OCI-LY3 (cell line): Measurements from ENCODE around the gene KCNC3.
A peak's percentile ranks its signal among the peaks of the same experiment; 100 is the strongest.

ENCODE experiments used
- H2AFZ ChIP-seq: fragments of 200-600, 300-600 bp; shearing (Covaris generic); 2 replicates; pipeline ENCODE4 v1.6.0; 2014; ENCODE audit warnings: antibody characterized with exemption, low read depth, low read length
- H3K27ac ChIP-seq: fragments of 200-600, 300-600 bp; sonication (generic); 2 replicates; pipeline ENCODE4 v1.5.1; 2014; ENCODE audit warnings: mild to moderate bottlenecking, low read length, moderate library complexity, mixed read lengths
- H3K27me3 ChIP-seq: fragments of 200-600, 300-600 bp; sonication (generic); 2 replicates; pipeline ENCODE4 v1.6.1; 2014; ENCODE audit warnings: low read depth, low read length, mixed read lengths
- H3K36me3 ChIP-seq: fragments of 200-600, 300-600 bp; sonication (generic); replicated peaks from 2 replicates; pipeline ENCODE3; 2014; ENCODE audit warnings: low read depth, low read length, mixed read lengths
- H3K4me1 ChIP-seq: fragments of 300-600, 200-600 bp; sonication (generic); 2 replicates; pipeline ENCODE4 v1.6.1; 2014; ENCODE audit warnings: low read length, mixed read lengths
- H3K4me2 ChIP-seq: fragments of 200-600, 300-600 bp; sonication (generic); 2 replicates; pipeline ENCODE4 v1.6.1; 2014; ENCODE audit warnings: low read length, mixed read lengths
- H3K4me3 ChIP-seq: fragments of 300-600, 200-600 bp; sonication (generic); 2 replicates; pipeline ENCODE4 v1.5.1; 2014; ENCODE audit warnings: antibody characterized with exemption, mild to moderate bottlenecking, low read length, moderate library complexity
- H3K79me2 ChIP-seq: fragments of 300-600, 200-600 bp; shearing (Covaris generic); 2 replicates; pipeline ENCODE4 v1.6.1; 2014; ENCODE audit warnings: mild to moderate bottlenecking, low read length, mixed read lengths
- H3K9ac ChIP-seq: fragments of 300-600, 200-600 bp; shearing (Covaris generic); 2 replicates; pipeline ENCODE4 v1.6.0; 2014; ENCODE audit warnings: mild to moderate bottlenecking, low read length, moderate library complexity
- H3K9me3 ChIP-seq: fragments of 200-600, 300-600 bp; shearing (Covaris generic); 2 replicates; pipeline ENCODE4 v1.6.1; 2014; ENCODE audit warnings: low read length, mixed read lengths; ENCODE audit not compliant: insufficient read depth
- H4K20me1 ChIP-seq: fragments of 200-600, 300-600 bp; sonication (generic); 2 replicates; pipeline ENCODE4 v1.6.1; 2016; ENCODE audit warnings: low read length, mixed read lengths; ENCODE audit not compliant: insufficient read depth
- CTCF ChIP-seq: fragments of 200-600, 300-600 bp; sonication (generic); IDR thresholded peaks from 2 replicates; pipeline ENCODE4 v1.5.1; 2014; ENCODE audit warnings: antibody characterized with exemption, low read length, low read depth
- EZH2phosphoT487 ChIP-seq: fragments of 200-600 bp; shearing (Covaris generic); IDR thresholded peaks from 2 replicates; pipeline ENCODE4 v1.6.1; 2018; ENCODE audit warnings: antibody characterized with exemption, mixed run types, low read depth

Gene KCNC3

DNA sequence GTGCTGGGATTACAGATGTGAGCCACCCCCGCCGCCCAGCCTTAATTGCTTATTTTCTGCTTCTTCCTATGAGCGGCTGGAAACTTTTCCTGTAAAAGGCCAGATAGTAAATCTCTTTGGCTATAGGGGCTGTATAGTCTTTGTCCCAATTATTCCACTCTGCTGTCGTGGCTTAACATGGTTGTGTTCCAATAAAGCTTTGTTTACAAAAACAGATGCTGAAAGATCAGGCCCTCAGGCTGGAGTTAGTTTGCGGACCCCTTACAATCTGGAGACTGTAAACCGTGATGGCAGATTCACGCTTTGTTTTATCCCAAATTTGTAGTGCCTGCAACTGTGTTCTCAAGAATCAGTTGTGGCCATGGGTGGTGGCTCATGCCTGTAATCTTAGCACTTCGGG lies 10.7 kb downstream of the KCNC3 start:
- Histone ChIP-seq H4K20me1 (no peaks in the 10 kb centered on the region), H3K9ac (no peak overlapping the region), H3K36me3 (no peaks in the 10 kb centered on the region), H2AFZ (no peak overlapping the region), H3K4me3 (no peak overlapping the region), H3K9me3 (no peaks in the 10 kb centered on the region), H3K27ac (no peak overlapping the region), H3K27me3 (no peaks in the 10 kb centered on the region), H3K4me1 (peaks cover 32% of the 10 kb centered on the region), H3K79me2 (no peaks in the 10 kb centered on the region), H3K4me2 (no peak overlapping the region)
- TF ChIP-seq EZH2phosphoT487 (no peak), CTCF (no peak)

GRCh38 chr19:50317115-50317514 lies 12.1 kb downstream of the KCNC3 start:
- Histone ChIP-seq H3K4me1 (peaks cover 39% of the 10 kb centered on the region), H3K4me3 (no peak overlapping the region), H3K9me3 (no peaks in the 10 kb centered on the region), H3K27me3 (no peaks in the 10 kb centered on the region), H3K79me2 (no peaks in the 10 kb centered on the region), H4K20me1 (no peaks in the 10 kb centered on the region), H2AFZ (no peak overlapping the region), H3K27ac (no peak overlapping the region), H3K36me3 (no peaks in the 10 kb centered on the region), H3K4me2 (no peak overlapping the region), H3K9ac (no peak overlapping the region)
- TF ChIP-seq EZH2phosphoT487 (no peak), CTCF (no peak)

GRCh38 chr19:50315773-50316448 lies 13.3 kb downstream of the KCNC3 start:
- peak overlapping the region; percentile 82 for H3K4me2 ChIP-seq

More at GRCh38 chr19:50315773-50316448, 13.3 kb downstream of the KCNC3 start:
- no peaks in the 10 kb centered on the region for H3K79me2 ChIP-seq
- H3K9ac ChIP-seq, result peak overlapping the region; percentile 66
- peak overlapping the region; percentile 45; the same call in 1 of the 2 replicates for H2AFZ ChIP-seq
- H3K9me3 ChIP-seq, result no peaks in the 10 kb centered on the region
- H3K4me3 ChIP-seq, result peak overlapping the region; percentile 70
- H4K20me1 ChIP-seq, result no peaks in the 10 kb centered on the region
- H3K27me3 ChIP-seq, result 0 out of 2 replicates have a peak, but pooled peaks cover 3% of the 10 kb centered on the region
- no peaks in the 10 kb centered on the region for H3K36me3 ChIP-seq
- peaks cover 39% of the 10 kb centered on the region for H3K4me1 ChIP-seq
- TF ChIP-seq CTCF (no peak), EZH2phosphoT487 (no peak)
- H3K27ac ChIP-seq, result peak overlapping the region; percentile 68
